GM23338 (cell line): ENCODE measurements around the gene OR52E8. TPM values are rescaled to one million over a fixed set of nuclear protein-coding genes. Genes with fewer than 3 reads are reported as not detected.

Source experiments
- ATAC-seq: fragments of 200-7000 bp; cut with Tn5 transposase; 3 replicates; pipeline ENCODE4 v1.9.1; 2020
- DNase-seq: peaks from one replicate; pipeline ENCODE4 v3.0.0-alpha.2; 2015; ENCODE audit warnings: low spot score
- H2AFZ ChIP-seq: fragments of 200-600 bp; sonication (generic); 2 replicates; pipeline ENCODE4 v1.8.0; 2016; ENCODE audit warnings: antibody characterized with exemption, mild to moderate bottlenecking, moderate library complexity
- H3F3A ChIP-seq: fragments of 200-600 bp; sonication (generic); replicated peaks from 2 replicates; pipeline ENCODE4 v1.8.0; 2017; ENCODE audit warnings: antibody characterized with exemption, mixed run types, low read depth
- H3K27ac ChIP-seq: fragments of 200-600 bp; sonication (generic); 2 replicates; pipeline ENCODE4 v1.6.1; 2016; ENCODE audit warnings: low read depth
- H3K27me3 ChIP-seq: fragments of 200-600 bp; sonication (generic); 2 replicates; pipeline ENCODE4 v1.8.0; 2016; ENCODE audit warnings: mild to moderate bottlenecking, mixed run types, moderate library complexity; ENCODE audit not compliant: insufficient read depth
- H3K36me3 ChIP-seq: fragments of 200-600 bp; sonication (generic); 2 replicates; pipeline ENCODE4 v1.8.0; 2016; ENCODE audit warnings: mild to moderate bottlenecking; ENCODE audit not compliant: insufficient read depth
- H3K4me1 ChIP-seq: fragments of 200-600 bp; sonication (generic); 2 replicates; pipeline ENCODE4 v1.8.0; 2016; ENCODE audit warnings: mild to moderate bottlenecking, moderate library complexity; ENCODE audit not compliant: insufficient read depth
- H3K4me2 ChIP-seq: fragments of 200-600 bp; sonication (generic); 2 replicates; pipeline ENCODE4 v1.7.1; 2017; ENCODE audit warnings: mixed run types
- H3K4me3 ChIP-seq: fragments of 200-600 bp; sonication (generic); 2 replicates; pipeline ENCODE4 v1.6.1; 2016; ENCODE audit warnings: mixed run types
- H3K79me2 ChIP-seq: fragments of 200-600 bp; sonication (generic); replicated peaks from 2 replicates; pipeline ENCODE4 v1.8.0; 2017; ENCODE audit warnings: mild to moderate bottlenecking; ENCODE audit not compliant: insufficient read depth
- H3K9me2 ChIP-seq: fragments of 200-600 bp; sonication (generic); 2 replicates; pipeline ENCODE4 v1.8.0; 2017; ENCODE audit not compliant: insufficient read depth
- H4K20me1 ChIP-seq: fragments of 200-600 bp; sonication (generic); replicated peaks from 2 replicates; pipeline ENCODE4 v1.8.0; 2017; ENCODE audit warnings: mild to moderate bottlenecking; ENCODE audit not compliant: insufficient read depth
- H3K27ac Mint-ChIP-seq: 2 replicates; pipeline ENCODE4 v1.8.0; 2020; ENCODE audit warnings: inconsistent platforms, mild to moderate bottlenecking, moderate library complexity, mixed read lengths
- H3K27me3 Mint-ChIP-seq: 3 replicates; pipeline ENCODE4 v1.8.0; 2022; ENCODE audit warnings: low read depth, mild to moderate bottlenecking, moderate library complexity, mixed read lengths, inconsistent platforms; ENCODE audit not compliant: insufficient read depth, poor library complexity
- H3K36me3 Mint-ChIP-seq: 3 replicates; pipeline ENCODE4 v1.8.0; 2021; ENCODE audit warnings: low read depth, mild to moderate bottlenecking, inconsistent platforms, moderate library complexity, mixed read lengths
- H3K4me1 Mint-ChIP-seq: 3 replicates; pipeline ENCODE4 v1.8.0; 2020; ENCODE audit warnings: mild to moderate bottlenecking, inconsistent platforms, mixed read lengths
- H3K4me3 Mint-ChIP-seq: 3 replicates; pipeline ENCODE4 v1.8.0; 2021; ENCODE audit warnings: moderate library complexity, mild to moderate bottlenecking, inconsistent platforms, mixed read lengths
- H3K9me3 Mint-ChIP-seq: 3 replicates; pipeline ENCODE4 v1.8.0; 2020; ENCODE audit warnings: moderate library complexity, mild to moderate bottlenecking, inconsistent platforms, mixed read lengths
- CREB1 ChIP-seq: fragments of 250-450 bp; sonication (Bioruptor Pico); IDR thresholded peaks from 2 replicates; pipeline ENCODE4 v1.5.0; 2020; ENCODE audit warnings: low read depth, mild to moderate bottlenecking, moderate library complexity
- EZH2 ChIP-seq: fragments of 200-600 bp; sonication (generic); IDR thresholded peaks from one replicate; pipeline ENCODE4 v1.8.0; 2017; ENCODE audit warnings: antibody characterized with exemption, mild to moderate bottlenecking, low read depth; ENCODE audit not compliant: unreplicated experiment
- EZH2phosphoT487 ChIP-seq: fragments of 200-600 bp; sonication (generic); IDR thresholded peaks from one replicate; pipeline ENCODE4 v1.8.1; 2018; ENCODE audit warnings: antibody characterized with exemption; ENCODE audit not compliant: unreplicated experiment
- JUNB ChIP-seq: IDR thresholded peaks from one replicate; pipeline ENCODE4 v1.6.1; 2016; ENCODE audit warnings: antibody characterized with exemption; ENCODE audit not compliant: unreplicated experiment
- NANOG ChIP-seq: IDR thresholded peaks from 2 replicates; pipeline ENCODE4 v1.6.1; 2016; ENCODE audit warnings: antibody characterized with exemption, borderline replicate concordance
- POLR2AphosphoS5 ChIP-seq: IDR thresholded peaks from 2 replicates; pipeline ENCODE4 v1.6.1; 2016; ENCODE audit warnings: antibody characterized with exemption, low read depth
- REST ChIP-seq: IDR thresholded peaks from one replicate; pipeline ENCODE4 v1.6.1; 2018; ENCODE audit warnings: antibody characterized with exemption; ENCODE audit not compliant: unreplicated experiment
- STAT1 ChIP-seq: IDR thresholded peaks from one replicate; pipeline ENCODE4 v1.6.1; 2016; ENCODE audit warnings: antibody characterized with exemption; ENCODE audit not compliant: unreplicated experiment
- ZNF114 ChIP-seq: fragments of 250-450 bp; sonication (Bioruptor Pico); IDR thresholded peaks from 2 replicates; pipeline ENCODE4 v1.5.0; 2020; ENCODE audit warnings: mild to moderate bottlenecking, moderate library complexity
- ZNF331 ChIP-seq: fragments of 250-450 bp; sonication (Bioruptor Pico); IDR thresholded peaks from 2 replicates; pipeline ENCODE4 v1.5.0; 2020; ENCODE audit warnings: low read depth, mild to moderate bottlenecking, moderate library complexity
- long read RNA-seq: library from polyadenylated mRNA; unstranded; transcript quantifications from one replicate; pipeline ENCODE4 v2.0.0, GENCODE V29; 2020; ENCODE audit not compliant: unreplicated experiment
- polyA plus RNA-seq: library from polyadenylated mRNA; unstranded; fragments of >200 nt; fragmentation: Nextera tagmentation; extraction: Ambion mirVana; gene quantifications from 2 replicates; pipeline ENCODE4 v1.2.1, GENCODE V29; 2016
- total RNA-seq: library from RNA; depleted of rRNA; stranded (reverse); fragments of >200 nt; shearing (Covaris generic); gene quantifications from 2 replicates; pipeline ENCODE4 v1.2.3, GENCODE V29; 2014; rRNA removed
- TF ChIP-seq, protein P1 (sequence below): IDR thresholded peaks from 2 replicates; pipeline ENCODE4 v1.6.1; 2016; ENCODE audit warnings: antibody characterized with exemption
- TF ChIP-seq, protein P2 (sequence below), 2 experiments: fragments of 200-600 bp in 1 of 2; sonication (generic) in 1 of 2; conservative IDR thresholded peaks; 2 replicates each; pipeline versions ENCODE4 v1.5.1 to v1.6.1; 2016 to 2017; ENCODE audit warnings: antibody characterized with exemption in 2 of 2, low read depth in 2 of 2, mild to moderate bottlenecking in 2 of 2, moderate library complexity in 1 of 2
- TF ChIP-seq, protein P3 (sequence below): fragments of 250-450 bp; sonication (Bioruptor Pico); IDR thresholded peaks from 2 replicates; pipeline ENCODE4 v1.5.0; 2020; ENCODE audit warnings: mild to moderate bottlenecking, moderate library complexity

Gene OR52E8
- total RNA-seq (0.21 TPM in 1 of 2 replicates, not detected in the other), polyA plus RNA-seq (not detected in 2 replicates)
- long read RNA-seq: 0 reads

DNA sequence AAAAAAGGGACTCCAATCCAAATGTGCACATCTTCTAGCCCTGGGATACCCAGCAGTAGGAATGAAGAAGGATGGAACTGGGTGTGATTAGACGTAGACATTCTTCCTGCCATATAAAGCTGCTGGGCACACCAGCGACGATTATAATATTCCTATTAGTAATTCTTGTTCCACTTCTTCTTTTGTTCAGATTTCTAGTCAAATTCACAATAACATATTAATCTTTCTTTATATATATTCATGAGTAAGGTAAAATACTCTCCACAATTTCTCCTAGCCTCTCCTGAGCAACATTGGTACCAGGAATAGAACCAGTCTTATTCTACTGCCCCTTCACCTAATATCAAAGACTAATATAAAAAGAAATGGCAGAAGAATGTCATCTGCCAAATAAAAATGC is at the start of gene OR52E8:
OR52E8 (minus strand) TSS at position 101 of the 400 bp plus-strand sequence; CDS start at position 101, 0 bp downstream.
- H3K4me1 ChIP-seq: no peaks in the 10 kb centered on the region
- DNase-seq: no peak
- no peaks in the 10 kb centered on the region for H3F3A ChIP-seq
- H3K4me2 ChIP-seq: no peak within 1 kb of the TSS
- no peaks in the 10 kb centered on the region for H3K79me2 ChIP-seq
- H3K36me3 ChIP-seq: no peaks in the 10 kb centered on the region
- no peak within 1 kb of the TSS for H2AFZ ChIP-seq
- H3K9me2 ChIP-seq: 0 out of 2 replicates have a peak, but pooled peaks cover 5% of the 10 kb centered on the region
- H3K27ac Mint-ChIP-seq: no peak within 1 kb of the TSS
- no peak for TF ChIP-seq ZNF114
- TF ChIP-seq, protein P1, sequence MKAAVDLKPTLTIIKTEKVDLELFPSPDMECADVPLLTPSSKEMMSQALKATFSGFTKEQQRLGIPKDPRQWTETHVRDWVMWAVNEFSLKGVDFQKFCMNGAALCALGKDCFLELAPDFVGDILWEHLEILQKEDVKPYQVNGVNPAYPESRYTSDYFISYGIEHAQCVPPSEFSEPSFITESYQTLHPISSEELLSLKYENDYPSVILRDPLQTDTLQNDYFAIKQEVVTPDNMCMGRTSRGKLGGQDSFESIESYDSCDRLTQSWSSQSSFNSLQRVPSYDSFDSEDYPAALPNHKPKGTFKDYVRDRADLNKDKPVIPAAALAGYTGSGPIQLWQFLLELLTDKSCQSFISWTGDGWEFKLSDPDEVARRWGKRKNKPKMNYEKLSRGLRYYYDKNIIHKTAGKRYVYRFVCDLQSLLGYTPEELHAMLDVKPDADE: no peak
- no peak for TF ChIP-seq EZH2
- TF ChIP-seq, protein P2, sequence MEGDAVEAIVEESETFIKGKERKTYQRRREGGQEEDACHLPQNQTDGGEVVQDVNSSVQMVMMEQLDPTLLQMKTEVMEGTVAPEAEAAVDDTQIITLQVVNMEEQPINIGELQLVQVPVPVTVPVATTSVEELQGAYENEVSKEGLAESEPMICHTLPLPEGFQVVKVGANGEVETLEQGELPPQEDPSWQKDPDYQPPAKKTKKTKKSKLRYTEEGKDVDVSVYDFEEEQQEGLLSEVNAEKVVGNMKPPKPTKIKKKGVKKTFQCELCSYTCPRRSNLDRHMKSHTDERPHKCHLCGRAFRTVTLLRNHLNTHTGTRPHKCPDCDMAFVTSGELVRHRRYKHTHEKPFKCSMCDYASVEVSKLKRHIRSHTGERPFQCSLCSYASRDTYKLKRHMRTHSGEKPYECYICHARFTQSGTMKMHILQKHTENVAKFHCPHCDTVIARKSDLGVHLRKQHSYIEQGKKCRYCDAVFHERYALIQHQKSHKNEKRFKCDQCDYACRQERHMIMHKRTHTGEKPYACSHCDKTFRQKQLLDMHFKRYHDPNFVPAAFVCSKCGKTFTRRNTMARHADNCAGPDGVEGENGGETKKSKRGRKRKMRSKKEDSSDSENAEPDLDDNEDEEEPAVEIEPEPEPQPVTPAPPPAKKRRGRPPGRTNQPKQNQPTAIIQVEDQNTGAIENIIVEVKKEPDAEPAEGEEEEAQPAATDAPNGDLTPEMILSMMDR (conservative IDR thresholded peaks at IDR 0.05; ENCODE audit: low read depth in 2 of 2): no peak
- TF ChIP-seq STAT1: no peak
- TF ChIP-seq, protein P3, sequence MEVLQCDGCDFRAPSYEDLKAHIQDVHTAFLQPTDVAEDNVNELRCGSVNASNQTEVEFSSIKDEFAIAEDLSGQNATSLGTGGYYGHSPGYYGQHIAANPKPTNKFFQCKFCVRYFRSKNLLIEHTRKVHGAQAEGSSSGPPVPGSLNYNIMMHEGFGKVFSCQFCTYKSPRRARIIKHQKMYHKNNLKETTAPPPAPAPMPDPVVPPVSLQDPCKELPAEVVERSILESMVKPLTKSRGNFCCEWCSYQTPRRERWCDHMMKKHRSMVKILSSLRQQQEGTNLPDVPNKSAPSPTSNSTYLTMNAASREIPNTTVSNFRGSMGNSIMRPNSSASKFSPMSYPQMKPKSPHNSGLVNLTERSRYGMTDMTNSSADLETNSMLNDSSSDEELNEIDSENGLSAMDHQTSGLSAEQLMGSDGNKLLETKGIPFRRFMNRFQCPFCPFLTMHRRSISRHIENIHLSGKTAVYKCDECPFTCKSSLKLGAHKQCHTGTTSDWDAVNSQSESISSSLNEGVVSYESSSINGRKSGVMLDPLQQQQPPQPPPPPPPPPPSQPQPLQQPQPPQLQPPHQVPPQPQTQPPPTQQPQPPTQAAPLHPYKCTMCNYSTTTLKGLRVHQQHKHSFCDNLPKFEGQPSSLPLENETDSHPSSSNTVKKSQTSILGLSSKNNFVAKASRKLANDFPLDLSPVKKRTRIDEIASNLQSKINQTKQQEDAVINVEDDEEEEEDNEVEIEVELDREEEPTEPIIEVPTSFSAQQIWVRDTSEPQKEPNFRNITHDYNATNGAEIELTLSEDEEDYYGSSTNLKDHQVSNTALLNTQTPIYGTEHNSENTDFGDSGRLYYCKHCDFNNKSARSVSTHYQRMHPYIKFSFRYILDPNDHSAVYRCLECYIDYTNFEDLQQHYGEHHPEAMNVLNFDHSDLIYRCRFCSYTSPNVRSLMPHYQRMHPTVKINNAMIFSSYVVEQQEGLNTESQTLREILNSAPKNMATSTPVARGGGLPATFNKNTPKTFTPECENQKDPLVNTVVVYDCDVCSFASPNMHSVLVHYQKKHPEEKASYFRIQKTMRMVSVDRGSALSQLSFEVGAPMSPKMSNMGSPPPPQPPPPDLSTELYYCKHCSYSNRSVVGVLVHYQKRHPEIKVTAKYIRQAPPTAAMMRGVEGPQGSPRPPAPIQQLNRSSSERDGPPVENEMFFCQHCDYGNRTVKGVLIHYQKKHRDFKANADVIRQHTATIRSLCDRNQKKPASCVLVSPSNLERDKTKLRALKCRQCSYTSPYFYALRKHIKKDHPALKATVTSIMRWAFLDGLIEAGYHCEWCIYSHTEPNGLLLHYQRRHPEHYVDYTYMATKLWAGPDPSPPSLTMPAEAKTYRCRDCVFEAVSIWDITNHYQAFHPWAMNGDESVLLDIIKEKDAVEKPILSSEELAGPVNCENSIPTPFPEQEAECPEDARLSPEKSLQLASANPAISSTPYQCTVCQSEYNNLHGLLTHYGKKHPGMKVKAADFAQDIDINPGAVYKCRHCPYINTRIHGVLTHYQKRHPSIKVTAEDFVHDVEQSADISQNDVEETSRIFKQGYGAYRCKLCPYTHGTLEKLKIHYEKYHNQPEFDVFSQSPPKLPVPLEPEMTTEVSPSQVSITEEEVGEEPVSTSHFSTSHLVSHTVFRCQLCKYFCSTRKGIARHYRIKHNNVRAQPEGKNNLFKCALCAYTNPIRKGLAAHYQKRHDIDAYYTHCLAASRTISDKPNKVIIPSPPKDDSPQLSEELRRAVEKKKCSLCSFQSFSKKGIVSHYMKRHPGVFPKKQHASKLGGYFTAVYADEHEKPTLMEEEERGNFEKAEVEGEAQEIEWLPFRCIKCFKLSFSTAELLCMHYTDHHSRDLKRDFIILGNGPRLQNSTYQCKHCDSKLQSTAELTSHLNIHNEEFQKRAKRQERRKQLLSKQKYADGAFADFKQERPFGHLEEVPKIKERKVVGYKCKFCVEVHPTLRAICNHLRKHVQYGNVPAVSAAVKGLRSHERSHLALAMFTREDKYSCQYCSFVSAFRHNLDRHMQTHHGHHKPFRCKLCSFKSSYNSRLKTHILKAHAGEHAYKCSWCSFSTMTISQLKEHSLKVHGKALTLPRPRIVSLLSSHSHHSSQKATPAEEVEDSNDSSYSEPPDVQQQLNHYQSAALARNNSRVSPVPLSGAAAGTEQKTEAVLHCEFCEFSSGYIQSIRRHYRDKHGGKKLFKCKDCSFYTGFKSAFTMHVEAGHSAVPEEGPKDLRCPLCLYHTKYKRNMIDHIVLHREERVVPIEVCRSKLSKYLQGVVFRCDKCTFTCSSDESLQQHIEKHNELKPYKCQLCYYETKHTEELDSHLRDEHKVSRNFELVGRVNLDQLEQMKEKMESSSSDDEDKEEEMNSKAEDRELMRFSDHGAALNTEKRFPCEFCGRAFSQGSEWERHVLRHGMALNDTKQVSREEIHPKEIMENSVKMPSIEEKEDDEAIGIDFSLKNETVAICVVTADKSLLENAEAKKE (CRISPR knock-in tag): no peak
- TF ChIP-seq ZNF331 (CRISPR knock-in tag): no peak
- no peak for TF ChIP-seq EZH2phosphoT487
- TF ChIP-seq CREB1 (CRISPR knock-in tag): no peak
- TF ChIP-seq POLR2AphosphoS5: no peak
- TF ChIP-seq REST: no peak
- no peak for TF ChIP-seq JUNB
- no peak for TF ChIP-seq NANOG
- H3K4me1 Mint-ChIP-seq: no peaks in the 10 kb centered on the region
- H3K27me3 Mint-ChIP-seq: no peaks in the 10 kb centered on the region
- H3K27me3 ChIP-seq: no peaks in the 10 kb centered on the region
- H3K27ac ChIP-seq: no peak within 1 kb of the TSS
- H3K4me3 Mint-ChIP-seq: no peak within 1 kb of the TSS
- H4K20me1 ChIP-seq: no peaks in the 10 kb centered on the region
- H3K9me3 Mint-ChIP-seq: peaks cover 9% of the 10 kb centered on the region; the same call in 1 of the 3 replicates
- no peak for ATAC-seq
- H3K4me3 ChIP-seq: no peak within 1 kb of the TSS
- no peaks in the 10 kb centered on the region for H3K36me3 Mint-ChIP-seq
